Subcutaneous abdominal adipose tissue (tissue), 5 donors: ENCODE results near the gene LRP3.

Experiments used
- H3K27ac ChIP-seq: one replicate; pipeline ENCODE4 v1.7.0; 2013; ENCODE audit warnings: low read depth, mild to moderate bottlenecking, inconsistent platforms, low read length, moderate library complexity
- H3K27me3 ChIP-seq, 5 donors: one replicate each; pipeline ENCODE4 v1.7.0; 2013; ENCODE audit warnings: low read length in 5 of 5, inconsistent platforms in 1 of 5; ENCODE audit not compliant: control insufficient read depth in 5 of 5, insufficient read depth in 4 of 5
- H3K36me3 ChIP-seq, 5 donors: one replicate each; pipeline ENCODE4 v1.7.0; 2013; ENCODE audit warnings: low read length in 5 of 5; ENCODE audit not compliant: control insufficient read depth in 5 of 5, insufficient read depth in 5 of 5
- H3K4me1 ChIP-seq, 5 donors: one replicate each; pipeline ENCODE4 v1.7.0; 2013; ENCODE audit warnings: low read length in 5 of 5, mild to moderate bottlenecking in 3 of 5, moderate library complexity in 1 of 5; ENCODE audit not compliant: control insufficient read depth in 5 of 5, insufficient read depth in 5 of 5
- H3K4me3 ChIP-seq, 5 donors: one replicate each; pipeline ENCODE4 v1.7.0; 2013; ENCODE audit warnings: low read length in 5 of 5, low read depth in 1 of 5
- H3K9ac ChIP-seq, 5 donors: one replicate each; pipeline ENCODE4 v1.7.0; 2013; ENCODE audit warnings: low read length in 5 of 5, mild to moderate bottlenecking in 4 of 5, moderate library complexity in 3 of 5
- H3K9me3 ChIP-seq, 5 donors: one replicate each; pipeline ENCODE4 v1.7.0; 2013; ENCODE audit warnings: low read length in 5 of 5; ENCODE audit not compliant: control insufficient read depth in 5 of 5
- donor health status: healthy.
- donor health status: healthy.
- donor health status: healthy.
- donor health status: healthy.
- donor health status: healthy.

Gene LRP3

DNA sequence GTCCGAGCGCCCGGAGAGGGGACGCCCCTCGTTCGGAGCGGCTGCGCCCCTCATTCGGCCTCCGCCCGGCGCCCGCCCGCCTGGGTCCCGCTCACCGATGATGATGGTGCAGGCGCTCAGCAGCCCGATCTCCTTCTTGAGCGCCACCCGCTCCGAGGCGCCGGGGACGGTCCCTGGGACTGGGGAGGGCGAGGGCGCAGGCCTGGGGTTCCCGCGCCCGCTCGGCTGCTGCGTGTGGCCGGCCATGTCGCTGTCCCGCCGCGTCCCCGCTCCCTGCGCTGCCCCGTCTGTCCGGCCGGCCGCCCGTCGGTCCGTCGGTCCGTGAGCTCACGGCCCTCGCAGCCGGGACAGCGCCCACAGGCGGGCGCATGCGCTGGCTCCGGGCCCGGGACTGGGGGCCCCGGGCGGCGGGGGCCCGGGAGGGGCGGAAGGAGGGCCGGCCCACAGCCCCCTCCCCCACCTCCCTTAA, 31.4 kb downstream of the LRP3 start, which contains the start of gene SLC7A10:
Gene SLC7A10 (minus strand): TSS at position 393 of the 469 bp plus-strand sequence. CDS start 147 bp downstream, at position 246.
- Histone ChIP-seq H3K27ac (no peak within 1 kb of the TSS), H3K4me1 (peaks cover 0 to 64% (median 42%) of the 10 kb centered on the region in 5 donors), H3K27me3 (peaks cover 0 to 27% (median 23%) of the 10 kb centered on the region in 5 donors), H3K9ac (peak within 1 kb of the TSS in 2 of 5 donors; percentile 12 to 70), H3K4me3 (peak within 1 kb of the TSS; percentile 46 to 92 (median 65)), H3K36me3 (no peaks in the 10 kb centered on the region), H3K9me3 (peaks cover 5 to 24% (median 18%) of the 10 kb centered on the region in 5 donors)

DNA sequence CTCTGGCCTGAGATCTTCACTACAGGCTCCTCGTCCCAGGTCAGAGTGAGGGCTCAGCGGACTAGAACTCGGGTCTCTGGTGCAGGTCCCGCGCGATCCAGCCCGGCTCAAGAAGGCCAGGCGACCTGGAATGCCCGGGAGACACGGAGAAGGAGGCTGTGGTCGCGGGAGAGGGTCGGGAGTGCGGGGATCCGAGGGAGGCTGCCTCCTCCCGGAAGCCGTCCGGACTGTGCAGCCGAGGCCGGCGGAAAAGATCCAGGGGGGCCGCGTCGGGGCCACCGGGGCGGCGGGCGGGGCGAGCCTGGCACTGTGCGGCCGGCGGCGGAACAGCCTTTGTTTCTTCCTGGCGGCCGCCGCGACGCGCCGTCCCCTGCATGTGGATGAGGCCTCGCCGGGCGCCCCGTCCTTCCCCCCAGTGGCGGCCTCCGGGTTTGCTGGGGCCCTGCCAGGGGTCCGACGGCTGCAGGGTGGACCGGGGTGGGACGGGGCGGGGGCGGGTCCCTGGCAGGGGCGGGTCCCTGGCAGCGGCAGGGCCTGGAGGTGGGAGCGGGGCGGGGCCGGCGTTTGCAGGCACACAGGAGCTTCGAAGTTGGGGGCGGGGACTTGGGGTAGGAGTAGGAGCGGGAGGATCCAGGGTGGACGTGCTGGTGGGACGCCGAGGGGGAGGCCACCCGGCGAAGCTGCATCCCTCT, 32.6 kb downstream of the LRP3 start:
- H3K4me1 ChIP-seq, result peaks cover 0 to 64% (median 46%) of the 10 kb centered on the region in 5 donors
- H3K9me3 ChIP-seq, result peaks cover 5 to 24% (median 18%) of the 10 kb centered on the region in 5 donors
- H3K27ac ChIP-seq, result peak overlapping the region; percentile 30
- peak overlapping the region in 1 of 5 donors; percentile 70 for H3K9ac ChIP-seq
- no peaks in the 10 kb centered on the region for H3K36me3 ChIP-seq
- peak overlapping the region in 4 of 5 donors; percentile 22 to 50 (median 33) for H3K4me3 ChIP-seq
- peaks cover 0 to 27% (median 23%) of the 10 kb centered on the region in 5 donors for H3K27me3 ChIP-seq

GRCh38 chr19:33227242-33227650, 33.1 kb downstream of the LRP3 start:
- Histone ChIP-seq H3K9ac (no peak overlapping the region), H3K4me3 (peak overlapping the region in 2 of 5 donors; percentile 30 to 44), H3K27ac (peak overlapping the region; percentile 30), H3K36me3 (no peaks in the 10 kb centered on the region), H3K27me3 (peaks cover 0 to 27% (median 23%) of the 10 kb centered on the region in 5 donors), H3K9me3 (peaks cover 5 to 24% (median 18%) of the 10 kb centered on the region in 5 donors), H3K4me1 (peaks cover 0 to 64% (median 45%) of the 10 kb centered on the region in 5 donors)

DNA sequence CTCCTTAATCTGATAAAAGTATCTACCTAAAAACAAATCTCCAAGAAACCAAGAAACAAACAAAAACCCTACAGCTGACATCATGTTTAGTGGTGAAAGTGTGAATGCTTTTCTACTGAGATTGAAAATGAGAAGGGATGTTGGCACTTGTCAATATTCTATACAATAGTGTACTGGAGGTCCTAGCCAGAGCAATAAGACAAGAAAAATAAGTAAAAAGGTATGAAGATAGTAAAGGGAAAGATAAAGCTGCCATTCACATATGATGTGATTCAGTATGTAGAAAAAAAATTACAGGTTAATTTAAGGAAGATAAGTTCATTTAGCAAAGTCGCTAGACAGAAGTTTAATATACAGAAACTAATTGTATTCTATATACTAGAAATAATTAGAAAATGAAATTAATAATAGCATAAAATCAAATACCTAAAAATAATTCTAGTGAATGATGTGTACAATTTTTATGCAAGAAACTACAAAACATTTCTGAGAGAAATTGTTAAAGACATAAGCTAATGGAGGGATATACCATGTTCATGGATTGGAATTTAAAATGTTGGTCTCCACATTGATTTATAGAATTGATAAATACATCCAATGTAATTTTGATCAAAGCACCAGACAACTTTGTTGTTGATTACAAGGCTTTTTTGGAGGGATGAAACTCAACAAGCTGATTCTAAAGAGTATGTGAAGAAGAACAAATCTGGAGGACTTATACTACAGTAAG, 33.9 kb downstream of the LRP3 start:
- H3K4me3 ChIP-seq, result no peak overlapping the region
- H3K9ac ChIP-seq, result no peak overlapping the region
- H3K27ac ChIP-seq, result peak overlapping the region; percentile 30
- H3K27me3 ChIP-seq, result peaks cover 0 to 27% (median 21%) of the 10 kb centered on the region in 5 donors
- H3K4me1 ChIP-seq, result peaks cover 1 to 58% (median 45%) of the 10 kb centered on the region in 5 donors
- H3K36me3 ChIP-seq, result no peaks in the 10 kb centered on the region
- peaks cover 5 to 24% (median 18%) of the 10 kb centered on the region in 5 donors for H3K9me3 ChIP-seq

GRCh38 chr19:33229962-33230361, 35.8 kb downstream of the LRP3 start:
- H3K9me3 ChIP-seq, result peaks cover 5 to 24% (median 18%) of the 10 kb centered on the region in 5 donors
- H3K4me3 ChIP-seq, result no peak overlapping the region
- peaks cover 0 to 16% (median 14%) of the 10 kb centered on the region in 5 donors for H3K27me3 ChIP-seq
- H3K36me3 ChIP-seq, result no peaks in the 10 kb centered on the region
- H3K4me1 ChIP-seq, result peaks cover 2 to 41% (median 34%) of the 10 kb centered on the region in 5 donors
- H3K27ac ChIP-seq, result no peak overlapping the region
- H3K9ac ChIP-seq, result no peak overlapping the region

- Histone ChIP-seq H3K4me3 (no peak overlapping the region), H3K9ac (no peak overlapping the region), H3K27me3 (peaks cover 0 to 6% (median under 1%) of the 10 kb centered on the region in 5 donors), H3K27ac (no peak overlapping the region), H3K9me3 (peaks cover 5 to 24% (median 18%) of the 10 kb centered on the region in 5 donors), H3K4me1 (peaks cover 3 to 36% (median 29%) of the 10 kb centered on the region in 5 donors), H3K36me3 (no peaks in the 10 kb centered on the region)
Observed at GRCh38 chr19:33231511-33231910, 37.4 kb downstream of the LRP3 start.

GRCh38 chr19:33232656-33233055, 38.5 kb downstream of the LRP3 start:
- H3K9ac ChIP-seq, result no peak overlapping the region
- no peaks in the 10 kb centered on the region for H3K27me3 ChIP-seq
- H3K4me1 ChIP-seq, result peaks cover 3 to 28% (median 21%) of the 10 kb centered on the region in 5 donors
- no peak overlapping the region for H3K27ac ChIP-seq
- H3K36me3 ChIP-seq, result no peaks in the 10 kb centered on the region
- H3K4me3 ChIP-seq, result no peak overlapping the region
- peaks cover 0 to 18% (median 14%) of the 10 kb centered on the region in 5 donors for H3K9me3 ChIP-seq

DNA sequence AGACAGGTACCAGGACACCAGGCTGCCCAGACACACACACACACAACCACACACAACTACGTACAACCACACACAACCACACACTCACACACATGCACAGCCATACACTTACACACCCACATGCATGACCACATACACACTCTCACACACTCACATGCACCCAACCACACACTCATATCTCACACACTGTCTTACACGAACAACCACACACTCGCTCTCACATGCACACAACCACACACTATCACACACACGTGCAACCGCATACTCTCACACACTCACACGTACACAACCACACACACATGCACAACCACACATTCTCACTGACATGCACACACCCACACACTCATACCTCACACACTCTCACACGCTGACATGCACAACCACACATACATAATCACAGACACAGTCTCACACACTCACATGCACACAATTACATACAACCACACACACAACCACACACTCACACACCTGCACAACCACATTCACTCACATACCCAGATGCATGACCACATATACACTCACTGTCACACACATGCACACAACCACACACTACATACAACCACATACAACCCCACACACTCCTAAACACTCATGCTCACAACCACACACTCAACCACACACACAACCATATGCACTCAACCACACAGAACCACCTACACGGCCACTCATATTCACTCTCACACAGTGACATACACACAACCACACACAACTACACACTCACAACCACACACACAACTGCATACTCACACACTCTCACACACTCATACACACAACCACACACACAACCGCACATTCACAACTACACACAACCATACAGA, 39.1 kb downstream of the LRP3 start:
- H3K9ac ChIP-seq, result no peak overlapping the region

DNA sequence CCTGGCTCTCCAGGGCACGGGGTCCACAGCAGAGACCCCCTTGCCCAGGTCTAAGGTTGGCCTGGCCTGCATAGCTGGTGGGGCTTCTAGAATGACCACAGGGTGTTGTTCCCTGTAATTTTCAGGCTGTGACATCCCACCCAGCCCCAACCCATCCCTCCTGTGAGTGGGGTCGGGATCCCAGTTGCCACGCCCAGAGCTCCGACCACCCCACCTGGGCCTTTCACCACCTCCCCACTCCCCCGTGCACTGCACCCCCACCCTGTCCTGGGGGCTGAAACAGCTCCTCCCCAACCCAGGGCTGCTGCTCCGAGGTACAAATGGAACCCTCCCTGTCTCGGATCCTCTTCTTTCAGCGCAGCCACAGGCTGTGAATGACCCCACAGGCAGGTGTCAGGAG, 40.0 kb downstream of the LRP3 start:
- Histone ChIP-seq H3K9me3 (peaks cover 0 to 5% (median 4%) of the 10 kb centered on the region in 5 donors), H3K9ac (no peak overlapping the region), H3K4me1 (peaks cover 3 to 30% (median 20%) of the 10 kb centered on the region in 5 donors), H3K36me3 (no peaks in the 10 kb centered on the region), H3K27me3 (no peaks in the 10 kb centered on the region), H3K27ac (no peak overlapping the region), H3K4me3 (no peak overlapping the region)

More for the DNA sequence above, 39.1 kb downstream of the LRP3 start:
- H3K9me3 ChIP-seq, result peaks cover 0 to 12% (median 9%) of the 10 kb centered on the region in 5 donors
- H3K4me3 ChIP-seq, result no peak overlapping the region
- no peak overlapping the region for H3K27ac ChIP-seq
- H3K4me1 ChIP-seq, result peaks cover 3 to 25% (median 20%) of the 10 kb centered on the region in 5 donors
- no peaks in the 10 kb centered on the region for H3K27me3 ChIP-seq
- no peaks in the 10 kb centered on the region for H3K36me3 ChIP-seq
